ENCODE measurements around the gene ADRA2A.

Gene ADRA2A

DNA sequence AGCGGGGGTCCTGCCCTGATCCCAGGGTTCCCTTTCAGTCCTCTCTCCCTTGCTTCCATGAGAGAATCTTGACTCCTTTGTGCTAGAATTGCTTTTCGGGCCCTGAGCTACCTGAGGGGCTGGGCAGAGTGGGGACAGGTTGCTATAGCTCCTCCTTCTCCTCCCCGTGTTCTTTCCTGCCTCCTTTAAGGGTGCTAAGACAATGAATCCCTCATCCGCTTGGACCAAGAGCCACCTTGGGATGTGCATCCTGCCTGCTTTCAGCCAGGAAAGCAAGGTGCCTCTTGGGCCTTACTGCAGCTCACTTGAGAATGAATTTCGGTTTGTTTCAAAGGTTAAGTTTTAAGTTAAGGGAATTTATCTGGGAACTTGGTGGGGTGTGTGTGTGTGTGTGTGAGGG, 53.6 kb downstream of the ADRA2A start:
- in situ Hi-C loops (cut with MboI; ENCODE audit: low sequenced_read_pairs): no loop called here

All from HL-60/S4 (cell line).